ENCODE results near the gene BCL2L2.

The BCL2L2 gene

GRCh38 chr14:23316300-23316699 is 9.7 kb downstream of the BCL2L2 start:
- CTCF ChIA-PET = interaction anchor here (0.7 kb wide), 1 partner anchor 8 kb away, joined by 3 read pairs; no protein-coding TSS in a partner anchor
- H3K4me3 ChIP-seq (ENCODE audit: low read depth, low read length) = no peak overlapping the region
- H3K9me3 ChIP-seq (ENCODE audit: control insufficient read depth, insufficient read depth, low read depth, low read length) = no peaks in the 10 kb centered on the region
- no peak overlapping the region for H3K27ac ChIP-seq (ENCODE audit: extremely low read depth, low read depth, low read length)
- TF ChIP-seq ZNF513 (tag by site-specific recombination; IDR thresholded peaks at IDR 0.05) (no peak), ZNF16 (tag by site-specific recombination; IDR thresholded peaks at IDR 0.05; ENCODE audit: low read depth) (no peak), SETDB1 (IDR thresholded peaks at IDR 0.05; ENCODE audit: insufficient read length, low read length) (no peak), TSHZ1 (tag by site-specific recombination; IDR thresholded peaks at IDR 0.05; ENCODE audit: borderline replicate concordance) (no peak), ZNF664 (tag by site-specific recombination; IDR thresholded peaks at IDR 0.05) (no peak), ZBTB20 (tag by site-specific recombination; IDR thresholded peaks at IDR 0.05) (no peak), SCRT2 (tag by site-specific recombination; IDR thresholded peaks at IDR 0.05) (no peak), ZNF211 (tag by site-specific recombination; IDR thresholded peaks at IDR 0.05; ENCODE audit: low read depth) (no peak)
- peaks cover 7% of the 10 kb centered on the region; the same call in 1 of the 2 replicates for H3K4me1 ChIP-seq (ENCODE audit: control insufficient read depth, insufficient read depth, low read length)
- POLR2A ChIA-PET = interaction anchor here (7.9 kb wide), 1 partner anchor 12 kb away, joined by 170 read pairs; the partner anchor contains the start of genes BCL2L2 and PPP1R3E
- peaks cover 14 to 20% of the 10 kb centered on the region in 2 experiments for H3K36me3 ChIP-seq (ENCODE audit: control insufficient read depth in 2 of 2, insufficient read depth in 1 of 2, low read length in 2 of 2)

- TF ChIP-seq ZNF335 (tag by site-specific recombination; conservative IDR thresholded peaks at IDR 0.05) (peak; percentile 41; the same call in 1 of the 2 replicates), ZNF324 (tag by site-specific recombination; IDR thresholded peaks at IDR 0.05) (0 out of 2 replicates have a peak, but pooled peaks have one; percentile 11), ZNF449 (tag by site-specific recombination; IDR thresholded peaks at IDR 0.05) (peak; percentile 63; the same call in 1 of the 2 replicates), ZNF558 (tag by site-specific recombination; IDR thresholded peaks at IDR 0.05) (no peak), WT1 (tag by site-specific recombination; IDR thresholded peaks at IDR 0.05) (no peak), SP7 (tag by site-specific recombination; IDR thresholded peaks at IDR 0.05) (0 out of 2 replicates have a peak, but pooled peaks have one; percentile 43), ZBTB49 (tag by site-specific recombination; IDR thresholded peaks at IDR 0.05; ENCODE audit: low read depth) (no peak), ZNF274 (IDR thresholded peaks at IDR 0.05; ENCODE audit: low read length) (no peak), ZNF274 (tag by site-specific recombination; IDR thresholded peaks at IDR 0.05; ENCODE audit: borderline replicate concordance) (no peak), ZNF221 (tag by site-specific recombination; IDR thresholded peaks at IDR 0.05; ENCODE audit: borderline replicate concordance) (no peak), ZBTB11 (tag by site-specific recombination; conservative IDR thresholded peaks at IDR 0.05; ENCODE audit: low read depth) (no peak)
- peaks cover 15% of the 10 kb centered on the region for H3K4me1 ChIP-seq (ENCODE audit: control insufficient read depth, insufficient read depth, low read length)
- ChIA-PET CTCF (interaction anchor here (0.6 to 1.7 kb wide), 7 partner anchors 14 to 252 kb away, joined by 3 to 12 read pairs (median 5); no protein-coding TSS in a partner anchor), POLR2A (interaction anchor here (0.6 to 7.9 kb wide), 8 partner anchors 10 to 794 kb away, joined by 3 to 170 read pairs (median 8); partner anchors contain the start of genes ACIN1, BCL2L2, C14orf119 and DCAF11)
- H3K9me3 ChIP-seq (ENCODE audit: control insufficient read depth, insufficient read depth, low read depth, low read length) = no peaks in the 10 kb centered on the region
- H3K27ac ChIP-seq (ENCODE audit: extremely low read depth, low read depth, low read length) = peak overlapping the region; percentile 67
- H3K4me3 ChIP-seq (ENCODE audit: low read depth, low read length) = peak overlapping the region; percentile 50
- peaks cover 21 to 39% of the 10 kb centered on the region in 2 experiments for H3K36me3 ChIP-seq (ENCODE audit: control insufficient read depth in 2 of 2, insufficient read depth in 1 of 2, low read length in 2 of 2)
Observed at GRCh38 chr14:23319746-23320583, 13.3 kb downstream of the BCL2L2 start.

Data from HEK293 (cell line).